ENCODE results near the gene LPCAT1.

LPCAT1 gene

DNA sequence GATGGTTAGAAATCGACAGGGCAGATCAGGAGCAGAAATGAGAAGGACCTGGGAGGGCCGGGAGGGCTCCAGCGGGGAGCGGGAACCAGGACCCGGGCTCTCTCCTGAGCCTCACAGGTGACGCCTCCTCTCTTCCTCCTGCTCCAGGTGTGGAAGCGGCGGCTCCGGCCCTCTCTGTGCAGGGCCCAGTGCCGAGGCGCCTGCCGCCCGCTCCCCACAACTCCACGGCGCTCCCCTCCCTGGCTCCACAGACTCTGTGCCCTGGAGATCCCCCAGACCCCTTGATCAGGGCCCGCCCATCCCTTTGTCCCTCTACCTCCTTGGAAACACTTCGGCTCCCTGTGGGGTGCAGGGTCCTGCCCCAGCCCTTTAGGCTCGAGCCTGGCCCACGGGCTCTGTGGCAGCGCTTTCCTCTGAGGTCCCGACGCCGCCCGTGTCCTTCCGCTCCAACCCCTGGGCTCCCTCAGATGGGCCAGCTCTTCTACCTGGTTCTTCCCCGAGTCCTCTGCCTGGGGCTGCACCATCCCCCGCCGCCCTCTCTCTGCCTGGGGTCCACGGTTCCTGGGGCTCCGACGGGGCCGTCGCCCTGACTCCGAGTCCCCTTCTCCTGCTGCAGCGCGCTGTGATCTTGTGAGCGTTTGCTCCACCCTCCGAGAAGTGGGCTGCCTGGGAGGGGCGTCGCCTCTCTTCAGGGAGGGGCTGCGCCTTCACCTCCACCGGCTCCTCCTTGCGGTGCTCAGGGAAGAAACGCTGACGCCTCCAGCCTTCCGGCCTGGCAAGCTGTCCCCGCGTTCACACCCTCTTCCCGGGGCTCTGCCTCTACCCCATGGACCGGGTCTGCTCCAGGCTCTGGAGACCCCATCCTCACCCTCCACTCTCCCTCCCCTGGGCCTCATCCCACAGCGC is 56.2 kb downstream of the LPCAT1 start:
- no peaks in the 10 kb centered on the region for H3K4me1 ChIP-seq
- no peak overlapping the region for H3K4me3 ChIP-seq (ENCODE audit: low read depth, low read length)
- TF ChIP-seq CTCF (IDR thresholded peaks at IDR 0.05; ENCODE audit: low read depth, low read length): no peak
- no peaks in the 10 kb centered on the region for H3K27me3 ChIP-seq
- H3K36me3 ChIP-seq: peaks cover 40% of the 10 kb centered on the region
- H3K9me3 ChIP-seq: no peaks in the 10 kb centered on the region
- DNase-seq: peak; percentile 10

- DNase-seq: peak; percentile 13
- Histone ChIP-seq H3K36me3 (peaks cover 46% of the 10 kb centered on the region), H3K27me3 (no peaks in the 10 kb centered on the region), H3K9me3 (no peaks in the 10 kb centered on the region), H3K4me1 (no peaks in the 10 kb centered on the region), H3K4me3 (ENCODE audit: low read depth, low read length) (no peak overlapping the region)
- TF ChIP-seq CTCF (IDR thresholded peaks at IDR 0.05; ENCODE audit: low read depth, low read length): no peak
Observed at GRCh38 chr5:1466631-1467265, 57.0 kb downstream of the LPCAT1 start.

DNA sequence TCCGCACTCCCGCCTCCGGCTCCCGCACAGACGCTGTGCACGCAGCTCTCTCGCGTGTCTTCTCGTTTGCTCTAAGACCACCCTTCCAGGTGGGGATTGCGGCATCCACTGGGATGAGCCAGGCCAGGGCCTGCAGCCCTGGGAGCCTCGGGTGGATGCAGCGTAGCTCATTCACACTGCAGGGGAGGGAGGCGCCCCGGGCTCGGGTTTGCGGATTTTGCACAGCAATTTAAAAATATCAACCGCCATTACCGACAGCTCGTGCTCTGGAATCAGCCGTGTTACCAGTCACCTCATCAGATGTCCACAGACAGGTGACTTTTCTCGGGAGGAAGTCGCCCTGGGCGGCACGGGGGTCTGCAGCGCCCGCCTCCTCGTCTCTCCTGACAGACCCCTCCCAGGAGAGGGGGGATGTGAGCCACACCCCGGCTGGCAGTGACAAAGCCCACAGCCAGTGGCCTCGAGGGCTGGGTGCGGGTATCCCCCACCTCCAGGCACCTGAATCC is 57.7 kb downstream of the LPCAT1 start:
- DNase-seq: peak; percentile 6
- H3K4me1 ChIP-seq: no peaks in the 10 kb centered on the region
- H3K27me3 ChIP-seq: no peaks in the 10 kb centered on the region
- H3K36me3 ChIP-seq: peaks cover 52% of the 10 kb centered on the region
- no peak for TF ChIP-seq CTCF (IDR thresholded peaks at IDR 0.05; ENCODE audit: low read depth, low read length)
- no peaks in the 10 kb centered on the region for H3K9me3 ChIP-seq
- no peak overlapping the region for H3K4me3 ChIP-seq (ENCODE audit: low read depth, low read length)

DNA sequence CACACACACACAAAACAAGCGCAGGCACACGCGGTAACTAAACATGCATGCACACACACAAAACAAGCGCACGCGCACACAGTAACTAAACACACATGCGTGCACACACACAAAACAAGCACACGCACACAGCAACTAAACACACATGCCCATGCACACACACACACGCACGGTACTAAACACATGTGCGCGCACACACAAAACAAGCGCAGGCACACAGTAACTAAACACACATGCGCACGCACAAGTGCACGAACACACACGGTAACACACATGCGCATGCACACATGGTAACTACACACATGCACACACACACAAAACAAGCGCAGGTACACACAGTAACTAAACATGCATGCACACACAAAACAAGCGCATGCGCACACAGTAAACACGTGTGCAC is 58.6 kb downstream of the LPCAT1 start:
- Histone ChIP-seq H3K4me1 (no peaks in the 10 kb centered on the region), H3K4me3 (ENCODE audit: low read depth, low read length) (no peak overlapping the region), H3K27me3 (no peaks in the 10 kb centered on the region), H3K36me3 (peaks cover 60% of the 10 kb centered on the region), H3K9me3 (no peaks in the 10 kb centered on the region)
- DNase-seq: no peak
- TF ChIP-seq CTCF (IDR thresholded peaks at IDR 0.05; ENCODE audit: low read depth, low read length): no peak

- H3K9me3 ChIP-seq: no peaks in the 10 kb centered on the region
- H3K4me3 ChIP-seq (ENCODE audit: low read depth, low read length): no peak overlapping the region
- no peak for TF ChIP-seq CTCF (IDR thresholded peaks at IDR 0.05; ENCODE audit: low read depth, low read length)
- DNase-seq: no peak
- H3K27me3 ChIP-seq: no peaks in the 10 kb centered on the region
- H3K36me3 ChIP-seq: peaks cover 64% of the 10 kb centered on the region
- no peaks in the 10 kb centered on the region for H3K4me1 ChIP-seq
Observed at GRCh38 chr5:1464511-1464910, 59.2 kb downstream of the LPCAT1 start.

- H3K36me3 ChIP-seq: peaks cover 64% of the 10 kb centered on the region
- no peak for DNase-seq
Observed at GRCh38 chr5:1464096-1464446, 59.7 kb downstream of the LPCAT1 start.

More at GRCh38 chr5:1464096-1464446, 59.7 kb downstream of the LPCAT1 start:
- no peaks in the 10 kb centered on the region for H3K27me3 ChIP-seq
- no peaks in the 10 kb centered on the region for H3K9me3 ChIP-seq
- no peak for TF ChIP-seq CTCF (IDR thresholded peaks at IDR 0.05; ENCODE audit: low read depth, low read length)
- H3K4me3 ChIP-seq (ENCODE audit: low read depth, low read length): no peak overlapping the region
- no peaks in the 10 kb centered on the region for H3K4me1 ChIP-seq

Measured in BE2C (cell line).